ENCODE data around the gene RSPO3. TPM values are rescaled to one million over a fixed set of nuclear protein-coding genes. Genes with fewer than 3 reads are reported as not detected.

Gene RSPO3
- total RNA-seq, 4 donors from 2014 or later = 0.15 to 1.5 (median 0.72) TPM

GRCh38 chr6:127199470-127199869, 81.0 kb downstream of the RSPO3 start:
- intact Hi-C loops (cut with DNase I; ENCODE audit: low total_unique reads) = no loop called here
- H3K4me3 ChIP-seq (ENCODE audit: low read depth, poor library complexity, severe bottlenecking) = no peak overlapping the region
- no peak for DNase-seq (ENCODE audit: low spot score in 2 of 2)
- TF ChIP-seq POLR2A (IDR thresholded peaks at IDR 0.05) (no peak), CTCF (IDR thresholded peaks at IDR 0.05) (no peak)
- 29 to 37% methylated on average over 1 of the region's 1 CpG for WGBS, 2 donors

DNA sequence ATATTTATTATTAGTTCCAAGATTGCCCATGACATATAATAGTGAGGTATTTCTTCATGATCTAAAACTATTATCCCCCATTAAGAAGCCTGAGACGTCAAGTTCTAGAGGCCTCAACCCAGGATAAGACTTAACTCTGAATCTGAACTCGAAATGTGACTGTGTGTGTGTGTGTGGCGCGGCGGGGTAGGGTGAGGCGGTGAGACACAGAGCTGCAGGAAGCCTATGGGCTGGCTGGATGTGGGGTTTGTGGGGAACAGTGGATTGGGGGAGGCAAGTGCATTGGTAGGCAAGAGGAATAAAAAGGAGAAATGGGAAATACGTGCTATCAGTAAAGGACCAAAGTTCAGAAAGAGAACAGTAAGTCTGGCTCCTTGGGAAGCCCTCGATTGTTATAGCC, 81.6 kb downstream of the RSPO3 start:
- no peak overlapping the region for H3K4me3 ChIP-seq (ENCODE audit: low read depth, poor library complexity, severe bottlenecking)
- no peak for DNase-seq (ENCODE audit: low spot score in 2 of 2)
- TF ChIP-seq POLR2A (IDR thresholded peaks at IDR 0.05) = no peak
- TF ChIP-seq CTCF (IDR thresholded peaks at IDR 0.05) = no peak
- intact Hi-C loops (cut with DNase I; ENCODE audit: low total_unique reads) = no loop called here
- WGBS, 2 donors = 91 to 92% methylated on average over 8 of the region's 8 CpGs

DNA sequence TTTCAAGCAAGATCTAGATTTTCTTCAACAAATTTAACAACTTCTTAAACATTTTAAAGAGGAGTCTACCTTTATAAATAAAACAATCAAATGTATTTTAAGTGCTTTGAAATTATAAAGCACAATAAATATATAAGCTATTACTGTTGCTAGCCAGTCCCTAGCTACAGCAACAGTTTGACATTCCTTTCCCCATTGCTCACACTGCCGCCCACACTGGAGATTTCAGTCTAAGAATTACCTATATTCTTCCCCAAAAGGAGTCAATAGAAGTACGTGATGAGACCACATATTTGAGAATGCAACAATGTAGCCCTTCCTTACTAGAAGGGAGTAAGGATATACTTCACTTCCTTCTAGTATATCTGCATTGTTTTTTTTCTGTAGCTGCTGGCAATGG, 82.8 kb downstream of the RSPO3 start:
- no peak overlapping the region for H3K4me3 ChIP-seq (ENCODE audit: low read depth, poor library complexity, severe bottlenecking)
- 61 to 66% methylated on average over 2 of the region's 2 CpGs for WGBS, 2 donors
- DNase-seq (ENCODE audit: low spot score in 2 of 2) = no peak
- TF ChIP-seq POLR2A (IDR thresholded peaks at IDR 0.05) (no peak), CTCF (IDR thresholded peaks at IDR 0.05) (no peak)
- intact Hi-C loops (cut with DNase I; ENCODE audit: low total_unique reads) = no loop called here

- intact Hi-C loops (cut with DNase I; ENCODE audit: low total_unique reads) = no loop called here
- TF ChIP-seq POLR2A (IDR thresholded peaks at IDR 0.05) (no peak), CTCF (IDR thresholded peaks at IDR 0.05) (no peak)
- H3K4me3 ChIP-seq (ENCODE audit: low read depth, poor library complexity, severe bottlenecking) = no peak overlapping the region
- DNase-seq (ENCODE audit: low spot score in 2 of 2) = no peak
These were observed 84.2 kb downstream of the RSPO3 start for GRCh38 chr6:127202676-127203075.

GRCh38 chr6:127204281-127204680, 85.8 kb downstream of the RSPO3 start:
- no peak for DNase-seq (ENCODE audit: low spot score in 2 of 2)
- 83 to 88% methylated on average over 1 of the region's 1 CpG for WGBS, 2 donors
- intact Hi-C loops (cut with DNase I; ENCODE audit: low total_unique reads) = no loop called here
- TF ChIP-seq CTCF (IDR thresholded peaks at IDR 0.05) = no peak
- TF ChIP-seq POLR2A (IDR thresholded peaks at IDR 0.05) = no peak
- H3K4me3 ChIP-seq (ENCODE audit: low read depth, poor library complexity, severe bottlenecking) = no peak overlapping the region

- WGBS, 2 donors = 75 to 78% methylated on average over 2 of the region's 2 CpGs
- intact Hi-C loops (cut with DNase I; ENCODE audit: low total_unique reads) = no loop called here
- TF ChIP-seq POLR2A (IDR thresholded peaks at IDR 0.05) = no peak
- no peak for TF ChIP-seq CTCF (IDR thresholded peaks at IDR 0.05)
- DNase-seq (ENCODE audit: low spot score in 2 of 2) = no peak
- H3K4me3 ChIP-seq (ENCODE audit: low read depth, poor library complexity, severe bottlenecking) = no peak overlapping the region
These were observed 86.6 kb downstream of the RSPO3 start for GRCh38 chr6:127205036-127205435.

Data from lower leg skin (tissue), 4 donors.